ENCODE results near the gene UNC80. TPM values are rescaled to one million over a fixed set of nuclear protein-coding genes. Genes with fewer than 3 reads are reported as not detected.

UNC80 gene
- polyA plus RNA-seq, 3 donors = under 0.01 TPM; not detected in 2

DNA sequence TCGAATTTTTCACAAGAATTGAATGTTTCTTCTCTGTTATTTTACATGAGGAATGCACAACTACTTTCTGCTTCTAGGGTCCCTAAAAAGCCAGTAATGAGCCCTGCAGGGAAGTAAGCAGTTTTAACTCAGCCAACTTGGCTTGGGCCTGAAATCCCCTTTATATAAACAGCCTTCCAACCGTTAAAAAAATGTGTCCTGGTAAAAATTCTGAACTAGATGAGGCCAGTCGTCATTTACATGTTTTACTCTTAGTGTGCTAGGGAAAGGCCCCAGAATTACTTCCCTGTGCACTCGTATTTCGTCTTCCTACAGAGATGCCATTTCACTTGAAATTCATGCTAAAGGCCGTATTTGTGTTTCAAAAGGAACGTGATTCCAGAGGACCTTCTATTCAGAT lies 188.4 kb downstream of the UNC80 start:
- no peak overlapping the region for H3K27ac Mint-ChIP-seq
- H3K27me3 ChIP-seq (ENCODE audit: control insufficient read depth in 2 of 2, insufficient read depth in 2 of 2, low read length in 2 of 2) = no peaks in the 10 kb centered on the region
- no peak overlapping the region for H3K9ac ChIP-seq (ENCODE audit: insufficient read depth, low read length, poor library complexity, severe bottlenecking)
- H3K4me2 ChIP-seq (replicated peaks; ENCODE audit: extremely low read depth, low read length, poor library complexity, severe bottlenecking) = no peak overlapping the region
- peaks cover 0 to 1% (median 0%) of the 10 kb centered on the region in 3 donors for H3K27me3 Mint-ChIP-seq (ENCODE audit: low read depth in 3 of 3)
- no peaks in the 10 kb centered on the region for H4K20me1 ChIP-seq (ENCODE audit: insufficient read depth, low read length)
- no peaks in the 10 kb centered on the region for H3K36me3 Mint-ChIP-seq
- WGBS (ENCODE audit: insufficient coverage) = 91% methylated on average over 5 of the region's 7 CpGs
- no peak for TF ChIP-seq CTCF (IDR thresholded peaks at IDR 0.05)
- no peaks in the 10 kb centered on the region for H3K4me1 ChIP-seq (ENCODE audit: control insufficient read depth in 1 of 2, insufficient read depth in 2 of 2, low read length in 2 of 2)
- H3K36me3 ChIP-seq (replicated peaks in 1 of 2; ENCODE audit: control insufficient read depth in 1 of 2, insufficient read depth in 2 of 2, low read length in 2 of 2) = no peaks in the 10 kb centered on the region
- H3K9me3 Mint-ChIP-seq = no peaks in the 10 kb centered on the region
- H3K4me3 Mint-ChIP-seq = no peak overlapping the region
- H3K9me3 ChIP-seq (replicated peaks in 1 of 2; ENCODE audit: control insufficient read depth in 1 of 2, insufficient read depth in 1 of 2, low read length in 2 of 2) = no peaks in the 10 kb centered on the region
- H2AFZ ChIP-seq (ENCODE audit: insufficient read depth, low read depth, low read length, poor library complexity, severe bottlenecking) = no peak overlapping the region
- intact Hi-C loops (cut with micrococcal nuclease) = no loop called here
- H3K79me2 ChIP-seq (ENCODE audit: insufficient read depth, low read length) = no peaks in the 10 kb centered on the region
- DNase-seq = no peak
- no peak overlapping the region for H3K4me3 ChIP-seq (replicated peaks in 1 of 3; ENCODE audit: low read depth in 2 of 3, low read length in 3 of 3)
- no peak overlapping the region for H3K27ac ChIP-seq (ENCODE audit: low read depth in 1 of 2, low read length in 2 of 2)
- no peaks in the 10 kb centered on the region for H3K4me1 Mint-ChIP-seq

GRCh38 chr2:209960676-209961630 lies 189.3 kb downstream of the UNC80 start:
- peaks cover 0 to 1% (median 0%) of the 10 kb centered on the region in 3 donors for H3K27me3 Mint-ChIP-seq (ENCODE audit: low read depth in 3 of 3)
- H2AFZ ChIP-seq (ENCODE audit: insufficient read depth, low read depth, low read length, poor library complexity, severe bottlenecking) = no peak overlapping the region
- H3K27ac ChIP-seq (ENCODE audit: low read depth in 1 of 2, low read length in 2 of 2) = no peak overlapping the region
- no peaks in the 10 kb centered on the region for H3K9me3 Mint-ChIP-seq
- H3K27me3 ChIP-seq (ENCODE audit: control insufficient read depth in 2 of 2, insufficient read depth in 2 of 2, low read length in 2 of 2) = no peaks in the 10 kb centered on the region
- peak; percentile 79 for TF ChIP-seq CTCF (IDR thresholded peaks at IDR 0.05)
- H4K20me1 ChIP-seq (ENCODE audit: insufficient read depth, low read length) = no peaks in the 10 kb centered on the region
- WGBS (ENCODE audit: insufficient coverage) = 0% methylated on average over 1 of the region's 4 CpGs
- no peak overlapping the region for H3K4me2 ChIP-seq (replicated peaks; ENCODE audit: extremely low read depth, low read length, poor library complexity, severe bottlenecking)
- H3K4me3 ChIP-seq (replicated peaks in 1 of 3; ENCODE audit: low read depth in 2 of 3, low read length in 3 of 3) = no peak overlapping the region
- H3K79me2 ChIP-seq (ENCODE audit: insufficient read depth, low read length) = no peaks in the 10 kb centered on the region
- H3K4me1 Mint-ChIP-seq = no peaks in the 10 kb centered on the region
- DNase-seq = peak; percentile 14 to 28 (median 26)
- H3K4me3 Mint-ChIP-seq = no peak overlapping the region
- H3K36me3 ChIP-seq (replicated peaks in 1 of 2; ENCODE audit: control insufficient read depth in 1 of 2, insufficient read depth in 2 of 2, low read length in 2 of 2) = no peaks in the 10 kb centered on the region
- no peaks in the 10 kb centered on the region for H3K9me3 ChIP-seq (replicated peaks in 1 of 2; ENCODE audit: control insufficient read depth in 1 of 2, insufficient read depth in 1 of 2, low read length in 2 of 2)
- peak overlapping the region in 1 of 7 donors; percentile 1 for H3K27ac Mint-ChIP-seq
- no peaks in the 10 kb centered on the region for H3K4me1 ChIP-seq (ENCODE audit: control insufficient read depth in 1 of 2, insufficient read depth in 2 of 2, low read length in 2 of 2)
- no peak overlapping the region for H3K9ac ChIP-seq (ENCODE audit: insufficient read depth, low read length, poor library complexity, severe bottlenecking)
- intact Hi-C loops (cut with micrococcal nuclease) = no loop called here
- no peaks in the 10 kb centered on the region for H3K36me3 Mint-ChIP-seq
